Chondrocyte (in vitro differentiated cells): ENCODE results near the gene CYB5RL. TPM values are rescaled to one million over a fixed set of nuclear protein-coding genes. Genes with fewer than 3 reads are reported as not detected.
A peak's percentile ranks its signal among the peaks of the same experiment; 100 is the strongest.

Experiments
- DNase-seq: peaks from one replicate; pipeline ENCODE4 v3.0.0; 2021; ENCODE audit warnings: mixed read lengths, low spot score
- H3K27ac Mint-ChIP-seq: one replicate; pipeline ENCODE4 v1.8.0; 2021; ENCODE audit warnings: mild to moderate bottlenecking, moderate library complexity, mixed read lengths; ENCODE audit not compliant: unreplicated experiment
- H3K27me3 Mint-ChIP-seq: 2 replicates; pipeline ENCODE4 v1.8.0; 2021; ENCODE audit warnings: low read depth, mixed read lengths
- H3K36me3 Mint-ChIP-seq: 2 replicates; pipeline ENCODE4 v1.8.0; 2021; ENCODE audit warnings: low read depth, mixed read lengths
- H3K4me1 Mint-ChIP-seq: 2 replicates; pipeline ENCODE4 v1.8.0; 2021; ENCODE audit warnings: low read depth, mild to moderate bottlenecking, mixed read lengths
- H3K4me3 Mint-ChIP-seq: one replicate; pipeline ENCODE4 v1.8.0; 2021; ENCODE audit warnings: mild to moderate bottlenecking, moderate library complexity, mixed read lengths; ENCODE audit not compliant: unreplicated experiment
- H3K9me3 Mint-ChIP-seq: 2 replicates; pipeline ENCODE4 v1.8.0; 2021; ENCODE audit warnings: low read depth, mixed read lengths
- CTCF ChIP-seq: fragments of 200-600 bp; sonication (generic); IDR thresholded peaks from 2 replicates; pipeline ENCODE4 v1.5.0; 2021; ENCODE audit warnings: antibody characterized with exemption, mild to moderate bottlenecking, moderate library complexity
- long read RNA-seq: library from polyadenylated mRNA; stranded (forward); transcript quantifications from one replicate; pipeline ENCODE4 v2.0.0, GENCODE V29; 2021
- total RNA-seq: library from RNA; stranded (reverse); gene quantifications from 3 replicates; pipeline ENCODE4 v1.2.1, GENCODE V29; 2021

Gene CYB5RL, protein sequence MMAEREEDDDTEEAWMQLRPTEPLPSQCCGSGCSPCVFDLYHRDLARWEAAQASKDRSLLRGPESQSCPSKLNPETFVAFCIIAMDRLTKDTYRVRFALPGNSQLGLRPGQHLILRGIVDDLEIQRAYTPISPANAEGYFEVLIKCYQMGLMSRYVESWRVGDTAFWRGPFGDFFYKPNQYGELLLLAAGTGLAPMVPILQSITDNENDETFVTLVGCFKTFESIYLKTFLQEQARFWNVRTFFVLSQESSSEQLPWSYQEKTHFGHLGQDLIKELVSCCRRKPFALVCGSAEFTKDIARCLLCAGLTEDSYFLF
- 7.0 to 7.8 TPM (median 7.5 TPM) in 3 replicates for total RNA-seq
- long read RNA-seq, partial matches to known transcripts = 2 of 8 reads
- long read RNA-seq, other reads (novel, unspliced or antisense) = 5 of 8 reads

- TF ChIP-seq CTCF = no peak
- no peaks in the 10 kb centered on the region for H3K9me3 Mint-ChIP-seq
- H3K27me3 Mint-ChIP-seq = no peaks in the 10 kb centered on the region
- peaks cover 35% of the 10 kb centered on the region for H3K4me1 Mint-ChIP-seq
- peak within 1 kb of the TSS; percentile 88 for H3K4me3 Mint-ChIP-seq
- H3K36me3 Mint-ChIP-seq = peaks cover 2% of the 10 kb centered on the region
- peak within 1 kb of the TSS; percentile 80 for H3K27ac Mint-ChIP-seq
- DNase-seq = no peak
Measured at GRCh38 chr1:54199765-54200518, at the start of gene CYB5RL, which contains the start of gene MRPL37. TSS of gene CYB5RL (minus strand) at chr1:54200030. CDS start at chr1:54195616, 4,414 bp downstream. TSS of gene MRPL37 (plus strand) at chr1:54200167. CDS start at chr1:54200244, 77 bp downstream.

GRCh38 chr1:54248966-54249365 lies 49.1 kb upstream of the CYB5RL start:
- Mint-ChIP-seq H3K4me3 (no peak overlapping the region), H3K27ac (peak overlapping the region; percentile 56), H3K27me3 (no peaks in the 10 kb centered on the region), H3K36me3 (peaks cover 1% of the 10 kb centered on the region), H3K4me1 (peaks cover 43% of the 10 kb centered on the region), H3K9me3 (no peaks in the 10 kb centered on the region)
- DNase-seq = no peak
- peak; percentile 12 for TF ChIP-seq CTCF

GRCh38 chr1:54247863-54248515 lies 48.2 kb upstream of the CYB5RL start:
- Mint-ChIP-seq H3K27me3 (no peaks in the 10 kb centered on the region), H3K9me3 (no peaks in the 10 kb centered on the region), H3K4me1 (peaks cover 33% of the 10 kb centered on the region), H3K4me3 (no peak overlapping the region), H3K27ac (no peak overlapping the region), H3K36me3 (peaks cover 1% of the 10 kb centered on the region)
- no peak for TF ChIP-seq CTCF
- no peak for DNase-seq

GRCh38 chr1:54246116-54246721 lies 46.4 kb upstream of the CYB5RL start:
- DNase-seq = no peak
- H3K4me1 Mint-ChIP-seq = peaks cover 26% of the 10 kb centered on the region
- no peaks in the 10 kb centered on the region for H3K9me3 Mint-ChIP-seq
- no peak for TF ChIP-seq CTCF
- no peak overlapping the region for H3K27ac Mint-ChIP-seq
- H3K27me3 Mint-ChIP-seq = no peaks in the 10 kb centered on the region
- peaks cover 3% of the 10 kb centered on the region for H3K36me3 Mint-ChIP-seq
- no peak overlapping the region for H3K4me3 Mint-ChIP-seq
